IMR-90 (cell line): ENCODE measurements around the gene ZBTB9. TPM values are rescaled to one million over a fixed set of nuclear protein-coding genes. Genes with fewer than 3 reads are reported as not detected.

Experiments used
- ATAC-seq: fragments of 200-7000 bp; cut with Tn5 transposase; 2 replicates; pipeline ENCODE4 v1.9.1; 2020; ENCODE audit warnings: low read depth, mild to moderate bottlenecking, moderate library complexity
- BruUV-seq: library from RNA; stranded (reverse); fragments of 400-500 nt; replicated peaks from 2 replicates; lab custom pipeline; 2021; lab: Mats Ljungman, UMichigan
- CTCF ChIA-PET: fragments of 300-600 bp; formaldehyde crosslinking; extraction: SDS; loops from one replicate; lab custom pipeline; 2021; ENCODE audit warnings: antibody characterized with exemption; lab: Yijun Ruan, JAX
- POLR2A ChIA-PET: fragments of 300-600 bp; sonication (Branson Sonifier 250); formaldehyde crosslinking; loops from one replicate; lab custom pipeline; 2022; ENCODE audit warnings: antibody characterized with exemption; ENCODE audit not compliant: unreplicated experiment; lab: Charles Lee
- DNase-seq: peaks from one replicate; pipeline ENCODE4 v3.0.0; 2013
- H2AFZ ChIP-seq: replicated peaks from 2 replicates; pipeline ENCODE3; 2013; ENCODE audit warnings: low read length, mild to moderate bottlenecking; ENCODE audit not compliant: poor library complexity
- H2AK5ac ChIP-seq: 2 replicates; pipeline ENCODE4 v1.6.1; 2013; ENCODE audit warnings: low read depth, low read length, inconsistent platforms
- H2AK9ac ChIP-seq: replicated peaks from 2 replicates; pipeline ENCODE3; 2013; ENCODE audit warnings: mild to moderate bottlenecking, low read depth, low read length, moderate library complexity; ENCODE audit not compliant: poor library complexity
- H2BK120ac ChIP-seq: 2 replicates; pipeline ENCODE4 v1.6.1; 2013; ENCODE audit warnings: low read depth, low read length, inconsistent platforms
- H2BK15ac ChIP-seq: 3 replicates; pipeline ENCODE4 v1.6.1; 2013; ENCODE audit warnings: low read depth, low read length, inconsistent platforms
- H2BK20ac ChIP-seq: 2 replicates; pipeline ENCODE4 v1.6.1; 2013; ENCODE audit warnings: low read depth, mild to moderate bottlenecking, inconsistent platforms, low read length, moderate library complexity
- H2BK5ac ChIP-seq: 2 replicates; pipeline ENCODE4 v1.6.1; 2013; ENCODE audit warnings: mild to moderate bottlenecking, low read depth, low read length, inconsistent platforms; ENCODE audit not compliant: poor library complexity, severe bottlenecking
- H3K14ac ChIP-seq: replicated peaks from 2 replicates; pipeline ENCODE4 v1.6.1; 2013; ENCODE audit warnings: low read depth, low read length, inconsistent platforms
- H3K18ac ChIP-seq: 2 replicates; pipeline ENCODE4 v1.6.1; 2013; ENCODE audit warnings: low read depth, low read length, control low read depth
- H3K23ac ChIP-seq: 2 replicates; pipeline ENCODE4 v1.6.1; 2013; ENCODE audit warnings: low read depth, low read length, inconsistent platforms
- H3K27ac ChIP-seq: 2 replicates; pipeline ENCODE4 v1.5.1; 2013; ENCODE audit warnings: mild to moderate bottlenecking, control low read depth, low read length; ENCODE audit not compliant: insufficient read depth
- H3K27me3 ChIP-seq: 2 replicates; pipeline ENCODE4 v1.6.1; 2013; ENCODE audit warnings: low read length; ENCODE audit not compliant: control insufficient read depth, insufficient read depth
- H3K36me3 ChIP-seq: 2 replicates; pipeline ENCODE4 v1.6.1; 2013; ENCODE audit warnings: low read length, mixed read lengths; ENCODE audit not compliant: control insufficient read depth, insufficient read depth
- H3K4ac ChIP-seq: 2 replicates; pipeline ENCODE4 v1.6.1; 2013; ENCODE audit warnings: low read depth, low read length, inconsistent platforms
- H3K4me1 ChIP-seq: 2 replicates; pipeline ENCODE4 v1.6.1; 2013; ENCODE audit warnings: low read length, mixed read lengths; ENCODE audit not compliant: control insufficient read depth, insufficient read depth
- H3K4me2 ChIP-seq: 2 replicates; pipeline ENCODE4 v1.6.1; 2013; ENCODE audit warnings: low read depth, mild to moderate bottlenecking, control low read depth, low read length, moderate library complexity
- H3K4me3 ChIP-seq: 2 replicates; pipeline ENCODE4 v1.5.1; 2013; ENCODE audit warnings: low read depth, mild to moderate bottlenecking, control low read depth, low read length, moderate library complexity; ENCODE audit not compliant: insufficient read depth
- H3K56ac ChIP-seq: 2 replicates; pipeline ENCODE4 v1.6.1; 2013; ENCODE audit warnings: low read length, inconsistent platforms; ENCODE audit not compliant: insufficient read depth; ENCODE audit errors: extremely low read depth
- H3K79me1 ChIP-seq, 2 experiments: 2 replicates each; pipeline ENCODE4 v1.6.1; 2013; ENCODE audit warnings: low read length in 2 of 2, inconsistent platforms in 1 of 2, low read depth in 1 of 2
- H3K9ac ChIP-seq: 2 replicates; pipeline ENCODE4 v1.6.1; 2013; ENCODE audit warnings: low read depth, low read length, control low read depth
- H3K9me1 ChIP-seq: 2 replicates; pipeline ENCODE4 v1.6.1; 2013; ENCODE audit warnings: low read length, inconsistent platforms; ENCODE audit not compliant: insufficient read depth
- H3K9me3 ChIP-seq: 2 replicates; pipeline ENCODE4 v1.6.1; 2013; ENCODE audit warnings: low read length; ENCODE audit not compliant: control insufficient read depth, insufficient read depth
- H4K20me1 ChIP-seq: 2 replicates; pipeline ENCODE4 v1.6.1; 2013; ENCODE audit warnings: low read length, inconsistent platforms; ENCODE audit not compliant: insufficient read depth
- H4K5ac ChIP-seq: 2 replicates; pipeline ENCODE4 v1.6.1; 2013; ENCODE audit warnings: mild to moderate bottlenecking, low read depth, low read length, control low read depth
- H4K8ac ChIP-seq, 2 experiments: 2 replicates each; pipeline ENCODE4 v1.6.1; 2013; ENCODE audit warnings: low read depth in 2 of 2, low read length in 2 of 2, control low read depth in 1 of 2, inconsistent platforms in 1 of 2
- H4K91ac ChIP-seq: 2 replicates; pipeline ENCODE4 v1.6.1; 2013; ENCODE audit warnings: low read depth, low read length, inconsistent platforms; ENCODE audit not compliant: insufficient read depth
- CEBPB ChIP-seq: IDR thresholded peaks from 2 replicates; pipeline ENCODE4 v1.6.1; 2012; ENCODE audit warnings: low read depth, low read length, improper control_type of control experiment
- RCOR1 ChIP-seq: IDR thresholded peaks from 2 replicates; pipeline ENCODE4 v1.6.1; 2012; ENCODE audit warnings: mild to moderate bottlenecking, low read length, improper control_type of control experiment; ENCODE audit not compliant: insufficient replicate concordance
- WGBS, 2 experiments: methylation state at CpG; one replicate each; pipeline versions ENCODE4 v1.1.5 to v1.1.7; 2013; ENCODE audit warnings: missing lambda C conversion rate in 2 of 2; ENCODE audit not compliant: insufficient read length in 1 of 2; ENCODE audit errors: extremely low coverage in 2 of 2; 5-methylcytosine and 5-hydroxymethylcytosine counted together
- dilution Hi-C: fragments of 300-500 bp; cut with HindIII; formaldehyde crosslinking; loops from one replicate; pipeline ENCODE4 v1.14.3; 2018; ENCODE audit warnings: low sequenced_read_pairs; ENCODE audit not compliant: unreplicated experiment
- in situ Hi-C: fragments of 300-500 bp; cut with MboI; formaldehyde crosslinking; loops from 3 replicates; pipeline ENCODE4 v1.14.3; 2019; ENCODE audit warnings: low sequenced_read_pairs, inconsistent platforms, mixed read lengths
- intact Hi-C: fragments of 100-400 bp; cut with micrococcal nuclease; formaldehyde crosslinking; loops from 2 replicates; pipeline ENCODE4 v1.10.0; 2022
- polyA plus RNA-seq, 3 experiments: library from polyadenylated mRNA; depleted of rRNA; stranded (reverse); fragments of >200 nt; gene quantifications; 2 replicates each; pipeline ENCODE4 v1.2.3, GENCODE V29; 2012; ENCODE audit warnings: low replicate concordance in 1 of 3
- total RNA-seq: library from RNA; depleted of rRNA; stranded (reverse); fragments of >200 nt; gene quantifications from 2 replicates; pipeline ENCODE4 v1.2.3, GENCODE V29; 2012

Gene ZBTB9
- total and polyA plus RNA-seq, 2 of the 4 experiments (the other 2 are of a cell fraction), result 5.4 to 5.9 TPM

DNA sequence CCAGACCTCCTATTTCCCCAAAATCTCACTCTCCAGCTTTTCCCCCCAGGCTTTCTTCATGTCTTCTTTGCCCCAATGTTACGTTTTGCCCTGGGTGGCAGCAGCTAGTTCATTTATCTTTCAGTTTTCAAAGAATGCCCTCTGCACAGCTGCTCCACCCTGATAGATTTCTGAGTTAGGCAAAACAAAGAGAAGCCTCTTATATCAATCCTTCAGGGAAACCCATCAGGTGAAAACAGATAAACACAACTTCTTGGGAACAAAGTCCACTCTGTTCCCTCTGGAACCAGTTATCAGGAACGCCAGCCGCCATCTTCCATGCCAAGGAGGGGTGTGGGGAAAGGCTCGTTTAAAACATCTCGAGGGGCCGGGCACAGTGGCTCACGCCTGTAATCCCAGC lies 34.0 kb downstream of the ZBTB9 start:
- H3K4me2 ChIP-seq, result no peak overlapping the region
- no peak overlapping the region for H2BK20ac ChIP-seq
- TF ChIP-seq RCOR1, result no peak
- TF ChIP-seq CEBPB, result no peak
- CTCF ChIA-PET, result no interaction called here
- H4K5ac ChIP-seq, result no peak overlapping the region
- H2BK15ac ChIP-seq, result no peak overlapping the region
- H3K27ac ChIP-seq, result no peak overlapping the region
- dilution Hi-C loops (no loop called here), intact Hi-C loops (no loop called here), in situ Hi-C loops (no loop called here)
- H4K91ac ChIP-seq, result no peak overlapping the region
- H3K56ac ChIP-seq, result no peak overlapping the region
- no peak overlapping the region for H3K9ac ChIP-seq
- H3K4ac ChIP-seq, result no peak overlapping the region
- H2BK5ac ChIP-seq, result no peak overlapping the region
- no peak overlapping the region for H2BK120ac ChIP-seq
- H2AFZ ChIP-seq, result no peak overlapping the region
- ATAC-seq (no peak), DNase-seq (no peak)
- H3K27me3 ChIP-seq, result peaks cover 9% of the 10 kb centered on the region
- no peak overlapping the region for H4K8ac ChIP-seq
- no peak overlapping the region for H3K23ac ChIP-seq
- H3K9me1 ChIP-seq, result no peaks in the 10 kb centered on the region
- no peaks in the 10 kb centered on the region for H3K9me3 ChIP-seq
- no peak overlapping the region for H3K14ac ChIP-seq
- no CpG with 5 or more reads among the region's 7 CpGs for WGBS, 2 experiments
- H2AK9ac ChIP-seq, result no peak overlapping the region
- no peaks in the 10 kb centered on the region for H3K79me1 ChIP-seq
- no peaks in the 10 kb centered on the region for H3K4me1 ChIP-seq
- H3K4me3 ChIP-seq, result no peak overlapping the region
- H3K36me3 ChIP-seq, result no peaks in the 10 kb centered on the region
- POLR2A ChIA-PET, result no interaction called here
- no peak overlapping the region for H2AK5ac ChIP-seq
- BruUV-seq, result no TSS peak
- no peak overlapping the region for H3K18ac ChIP-seq
- no peaks in the 10 kb centered on the region for H4K20me1 ChIP-seq
